ENCODE results near the gene TGM5.
A peak's percentile ranks its signal among the peaks of the same experiment; 100 is the strongest.

TGM5 gene

DNA sequence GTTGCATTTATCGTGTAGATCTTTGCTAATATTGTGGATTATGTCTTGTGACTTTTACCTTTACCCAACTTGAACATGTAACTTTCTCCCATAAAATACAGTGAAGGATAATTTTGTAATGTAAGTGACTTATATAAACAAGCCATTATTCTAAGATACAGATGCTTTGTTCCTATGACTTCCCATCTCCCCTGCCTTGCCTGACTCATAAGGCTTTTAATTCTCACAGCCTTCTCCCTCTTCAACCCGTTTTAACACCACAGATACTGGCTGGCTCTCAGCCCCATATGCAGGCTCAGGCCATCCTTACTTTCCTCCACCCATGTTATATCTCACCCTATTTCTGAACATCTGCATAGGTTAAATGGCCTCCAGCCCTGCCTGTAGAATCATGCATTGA, 77.4 kb downstream of the TGM5 start:
- DNase-seq, result no peak

DNA sequence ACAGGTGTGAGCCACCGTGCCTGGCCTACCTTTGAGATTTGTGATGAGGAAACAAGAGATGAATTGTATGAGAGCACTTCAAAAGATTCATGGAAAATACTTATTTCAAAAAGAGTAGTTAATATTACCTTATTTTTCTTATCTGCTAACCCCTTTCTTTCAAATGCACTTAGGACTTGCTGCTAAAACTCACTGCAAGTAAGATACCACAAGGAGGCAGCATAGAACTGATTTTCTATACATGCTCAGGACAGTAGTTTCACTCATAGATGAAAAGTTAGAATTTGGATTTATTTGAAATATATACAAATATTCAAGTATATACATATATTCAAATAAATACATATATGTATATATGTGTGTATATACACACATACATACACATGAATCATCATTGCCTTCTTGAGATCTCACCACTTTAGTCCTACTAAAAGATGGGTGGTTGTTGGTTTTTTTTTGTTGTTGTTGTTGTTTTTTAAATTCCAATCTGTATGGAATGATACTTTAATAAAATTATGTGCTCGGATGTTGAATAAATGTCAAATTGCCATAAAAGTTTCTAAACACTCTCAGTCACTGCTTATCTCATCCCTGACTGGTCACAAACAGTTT, 79.1 kb downstream of the TGM5 start:
- DNase-seq, result no peak

DNA sequence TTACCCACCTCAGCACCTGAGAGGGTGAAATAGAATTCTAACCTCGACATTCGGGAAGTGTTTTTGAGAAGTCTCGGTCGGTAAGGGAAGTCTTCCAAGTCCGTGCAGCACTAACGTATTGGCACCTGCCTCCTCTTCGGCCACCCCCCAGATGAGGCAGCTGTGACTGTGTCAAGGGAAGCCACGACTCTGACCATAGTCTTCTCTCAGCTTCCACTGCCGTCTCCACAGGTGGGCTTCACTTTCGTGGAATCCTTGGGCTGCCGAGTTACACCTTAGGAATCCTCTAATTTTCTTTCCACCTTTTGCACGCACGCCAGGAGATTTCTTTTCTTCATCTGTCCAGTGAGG, 80.8 kb downstream of the TGM5 start:
- DNase-seq, result no peak

DNA sequence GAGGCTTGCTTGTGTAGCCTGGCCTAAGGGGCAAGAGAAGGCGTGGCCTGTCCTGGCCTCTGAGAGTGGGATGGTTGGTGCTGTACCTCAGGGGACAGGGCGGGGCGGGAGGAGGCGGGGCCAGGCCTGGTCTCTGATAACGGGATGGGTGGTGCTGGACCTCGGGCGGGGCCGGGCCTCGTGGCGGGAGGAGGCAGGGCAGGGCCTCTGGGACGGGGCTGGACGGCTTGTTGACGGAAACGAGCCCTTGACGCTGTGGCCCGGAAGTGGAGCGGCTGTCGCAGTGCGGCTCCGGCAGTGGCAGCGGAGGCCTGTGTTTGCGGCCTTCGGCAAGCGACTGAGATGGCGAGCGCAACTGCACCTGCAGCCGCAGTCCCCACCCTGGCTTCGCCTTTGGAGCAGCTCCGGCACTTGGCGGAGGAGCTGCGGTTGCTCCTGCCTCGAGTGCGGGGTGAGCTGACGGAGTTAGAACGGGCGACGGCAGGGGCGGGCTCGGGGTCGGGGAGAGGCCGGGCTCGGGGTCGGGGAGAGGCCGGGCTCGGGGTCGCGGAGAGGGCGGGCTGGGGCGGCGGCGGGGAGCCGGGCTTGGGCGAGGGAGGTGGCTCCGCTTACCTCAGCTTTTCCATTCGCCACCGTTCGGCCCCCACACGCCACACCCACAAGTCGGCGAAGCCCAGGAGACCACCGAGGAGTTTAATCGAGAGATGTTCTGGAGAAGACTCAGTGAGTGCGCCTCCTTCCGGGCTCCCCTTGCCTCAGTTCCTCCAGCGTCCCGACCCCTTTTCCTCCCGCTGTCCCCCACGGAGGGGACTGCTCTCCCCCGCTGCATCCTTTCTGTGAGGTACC, 81.3 kb downstream of the TGM5 start, which contains the start of gene CCNDBP1:
TSS of gene CCNDBP1 (plus strand) at position 247 of the 846 bp plus-strand sequence. CDS start at position 343, 96 bp downstream.
- peak; percentile 97 to 98 for DNase-seq

DNA sequence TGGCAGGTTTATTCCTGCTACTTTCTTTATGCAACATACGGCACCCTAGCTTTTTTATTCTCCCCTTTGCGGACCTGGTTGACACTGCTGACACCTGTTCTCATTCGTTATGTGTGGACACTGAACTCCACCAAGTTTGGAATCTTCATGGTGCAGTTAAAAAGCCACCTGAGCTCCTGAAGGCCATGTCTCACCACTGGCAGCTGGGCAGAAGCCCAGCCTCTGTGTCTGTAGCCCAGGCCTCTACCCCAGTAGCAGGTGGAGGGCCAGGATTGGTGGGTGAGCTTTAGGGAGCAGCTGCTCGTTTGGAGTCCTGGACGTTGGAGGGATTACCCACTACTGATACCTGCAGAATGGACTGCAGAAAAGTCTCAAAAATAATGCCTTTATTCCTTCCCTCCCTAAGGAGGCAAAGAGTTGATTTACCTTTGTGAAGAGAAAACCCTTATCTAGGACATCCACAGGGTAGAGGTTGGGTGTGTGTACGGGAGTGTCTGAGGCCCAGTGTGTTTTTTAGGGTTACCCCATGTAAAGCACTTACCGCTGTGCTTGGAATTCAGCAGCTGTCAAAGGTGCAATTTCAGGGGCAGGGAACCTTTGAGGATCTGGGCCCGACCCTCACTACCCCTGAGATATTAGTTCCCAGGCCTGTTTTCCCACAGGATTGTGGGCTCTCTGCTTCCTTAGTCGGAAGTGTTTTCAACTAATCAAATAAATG, 82.2 kb downstream of the TGM5 start:
- DNase-seq, result no peak

DNA sequence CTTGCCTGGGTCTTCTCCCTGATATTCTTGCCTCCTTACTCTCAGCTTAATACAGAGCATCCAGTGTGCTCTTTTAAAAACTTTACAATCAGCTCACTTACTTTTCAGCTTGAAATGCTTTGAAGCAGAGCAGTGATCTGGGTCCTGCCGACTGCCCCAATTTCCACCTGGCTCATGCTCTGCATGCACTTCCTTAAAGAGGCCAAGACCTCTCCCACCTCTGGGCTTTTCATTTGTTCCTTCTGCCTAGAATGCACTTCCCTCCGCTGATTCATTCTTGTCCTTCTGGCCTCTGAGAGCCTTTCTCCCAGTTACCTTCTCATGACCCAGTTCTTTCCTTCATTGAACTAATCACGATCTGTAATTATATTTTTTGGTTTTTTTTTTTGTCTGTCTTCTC, 83.5 kb downstream of the TGM5 start:
- no peak for DNase-seq

Data from activated CD4-positive, alpha-beta T cell treated with anti-CD3 and anti-CD28 coated beads, Interleukin-2, amount 50 U/mL, for 48 hours (primary cell).